A549 (cell line): ENCODE results near the gene TBCK.

ENCODE experiments used
- BHLHE40 ChIP-seq: IDR thresholded peaks from 2 replicates; pipeline ENCODE4 v1.6.1; 2012; ENCODE audit warnings: low read depth, low read length, inconsistent platforms
- CTCF ChIP-seq: fragments of >200 bp; sonication (Bioruptor Twin); formaldehyde crosslinking; IDR thresholded peaks from 3 replicates; pipeline ENCODE4 v1.5.1; 2016
- EP300 ChIP-seq, 2 experiments: fragments of >200 bp; sonication (Bioruptor Twin); formaldehyde crosslinking; IDR thresholded peaks; 2 replicates in 1 of 2; 3 replicates in 1 of 2; pipeline ENCODE4 v1.6.1; 2016 to 2017
- HDAC2 ChIP-seq: fragments of 200-600 bp; sonication (generic); IDR thresholded peaks from 2 replicates; pipeline ENCODE4 v1.6.1; 2016
- JUN ChIP-seq, 2 experiments: fragments of >200 bp; sonication (Bioruptor Twin); formaldehyde crosslinking; IDR thresholded peaks; 2 replicates in 1 of 2; 3 replicates in 1 of 2; pipeline ENCODE4 v1.6.1; 2016 to 2017
- SMC3 ChIP-seq: fragments of >200 bp; sonication (Bioruptor Twin); formaldehyde crosslinking; IDR thresholded peaks from 3 replicates; pipeline ENCODE4 v1.6.1; 2018; ENCODE audit warnings: inconsistent platforms
- ZNF302 ChIP-seq: fragments of 250-450 bp; sonication (Bioruptor Pico); IDR thresholded peaks from 2 replicates; pipeline ENCODE4 v1.9.0; 2021; ENCODE audit warnings: inconsistent platforms, mild to moderate bottlenecking, moderate library complexity

- no peak for TF ChIP-seq HDAC2
- TF ChIP-seq CTCF: no peak
- no peak for TF ChIP-seq ZNF302 (CRISPR knock-in tag)
- TF ChIP-seq SMC3: no peak
- TF ChIP-seq JUN (IDR thresholded peaks at IDR 0.05): no peak
- TF ChIP-seq EP300 (IDR thresholded peaks at IDR 0.05): no peak
- no peak for TF ChIP-seq BHLHE40
Measured at GRCh38 chr4:106303548-106304281, 12.3 kb downstream of the TBCK start.
